GM18511 (cell line): ENCODE measurements around the gene GAB4.
"Not testable (repeated sequence)": the region's sequence is repeated elsewhere in the genome, so short reads cannot be mapped to it uniquely, and the experiment has no call there.

Experiments
- ATAC-seq: cut with Tn5 transposase; IDR thresholded peaks from one replicate; pipeline ENCODE4 v1.9.1; 2021; ENCODE audit warnings: mild to moderate bottlenecking, moderate library complexity; ENCODE audit not compliant: unreplicated experiment

GAB4 gene

DNA sequence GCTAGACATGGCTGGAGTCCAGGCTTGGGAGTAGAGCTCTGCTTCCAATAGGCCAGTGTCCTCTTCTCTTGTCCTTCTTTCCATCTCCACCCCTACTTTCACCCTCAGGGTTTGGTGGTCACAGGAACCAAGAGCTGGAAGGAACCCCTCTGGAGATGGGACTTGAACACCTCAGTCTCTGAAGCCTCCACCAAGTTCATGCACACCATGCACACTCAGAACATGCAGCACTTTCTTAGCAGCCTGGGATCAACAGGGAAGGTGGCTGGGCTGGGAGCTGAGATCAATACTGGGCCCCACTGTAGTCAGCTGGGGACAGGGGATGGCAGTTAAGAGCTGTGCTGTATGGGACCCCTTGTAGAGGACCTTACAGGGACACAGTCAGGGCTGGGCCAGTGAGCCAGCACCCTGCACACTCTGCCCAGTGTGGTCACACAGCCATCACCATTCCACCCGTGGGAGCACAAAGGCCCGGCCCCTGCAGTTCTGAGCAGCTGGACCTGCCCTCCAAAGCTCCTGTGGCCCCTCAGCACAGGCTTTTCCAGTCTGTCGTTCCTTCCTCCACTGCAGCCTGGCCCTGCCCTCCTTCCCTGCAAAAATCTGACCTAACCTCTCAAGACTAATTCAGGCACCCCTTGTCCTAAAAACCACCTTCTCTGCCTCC lies 47.7 kb downstream of the GAB4 start:
- no peak for ATAC-seq

DNA sequence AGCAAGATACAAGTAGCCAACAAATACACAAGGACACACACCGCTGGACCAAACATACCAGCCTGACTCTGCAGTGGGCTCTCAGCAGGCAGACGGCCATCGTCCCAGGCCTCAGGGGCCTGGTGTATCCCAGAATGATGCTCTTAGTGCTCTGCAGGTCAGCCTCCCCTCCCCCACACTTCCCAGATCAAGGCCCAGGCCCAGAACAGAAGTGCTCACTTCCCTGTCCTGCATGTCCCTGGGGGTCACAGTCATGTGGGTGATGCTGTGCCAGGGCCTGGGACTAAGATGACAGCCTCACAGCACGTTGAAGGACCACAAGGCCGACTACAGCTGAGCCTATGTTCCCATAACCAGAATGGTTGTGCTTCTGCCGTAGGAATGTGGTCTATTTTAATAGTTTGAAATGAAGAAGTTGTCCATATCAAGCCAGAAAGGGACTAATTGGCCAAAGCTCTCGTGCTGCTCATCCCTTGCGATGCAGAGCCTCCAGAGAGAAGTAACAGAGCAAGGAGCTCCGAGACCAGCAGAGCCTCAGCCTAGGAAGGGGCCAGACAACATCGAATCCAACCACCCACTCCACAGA lies 48.6 kb downstream of the GAB4 start:
- no peak for ATAC-seq

DNA sequence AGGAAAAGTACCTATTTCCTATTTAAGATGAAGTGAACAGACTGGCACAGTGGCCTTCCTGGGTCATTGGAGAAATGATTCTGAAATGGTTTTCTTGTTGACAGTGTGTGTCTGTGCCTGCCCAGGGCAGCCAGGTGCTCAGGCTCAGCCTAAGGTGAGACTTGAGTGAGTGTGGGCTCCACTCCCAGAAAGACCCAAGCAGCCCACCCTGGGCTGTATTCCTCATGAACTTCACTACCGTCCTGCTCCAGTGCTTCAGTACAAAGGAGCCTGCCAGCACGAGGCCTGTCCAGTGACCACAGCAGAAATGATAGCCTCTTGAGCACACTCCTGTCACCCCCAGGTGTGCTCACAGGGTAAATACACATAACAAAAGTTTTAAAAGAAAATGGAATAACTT lies 49.5 kb downstream of the GAB4 start:
- ATAC-seq = no peak

DNA sequence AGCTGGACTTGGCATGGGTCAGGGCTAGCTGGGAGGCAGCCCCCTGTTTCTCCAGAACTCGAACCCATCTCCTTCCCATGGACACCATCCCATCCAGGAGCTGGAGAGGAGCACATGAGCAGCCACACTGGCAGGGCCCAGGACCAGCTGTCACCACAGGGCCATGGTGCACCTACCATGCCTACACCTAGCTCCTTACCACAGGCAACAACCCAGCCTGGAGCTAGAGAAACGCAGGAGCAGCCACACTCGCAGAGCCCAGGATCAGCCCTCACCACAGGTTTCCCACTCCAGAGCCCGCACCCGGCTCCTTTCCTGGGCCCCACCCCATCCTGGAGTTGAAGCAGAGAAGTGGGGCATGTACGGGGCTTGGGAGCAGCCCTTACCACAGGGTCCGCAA lies 50.2 kb downstream of the GAB4 start:
- no peak for ATAC-seq

DNA sequence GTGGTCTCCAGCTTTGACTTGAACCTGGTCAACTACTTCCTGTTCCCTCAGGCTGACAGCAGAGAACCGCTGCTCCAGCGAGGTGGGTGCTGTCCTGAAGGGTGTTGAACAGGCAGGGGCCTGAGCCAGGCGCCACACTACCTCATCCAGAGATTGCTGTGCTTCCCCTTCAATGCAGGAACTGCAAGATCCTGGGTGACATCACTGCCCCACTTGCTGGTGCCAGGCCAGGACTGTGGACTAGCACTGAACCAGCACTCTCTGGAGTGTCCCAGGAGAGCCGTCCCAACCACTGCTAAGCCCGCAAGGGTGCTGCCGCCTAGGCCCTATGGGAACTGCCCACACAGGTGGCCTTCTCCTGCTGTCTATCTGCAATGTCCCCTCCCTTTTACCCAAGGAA lies 51.7 kb downstream of the GAB4 start:
- no peak for ATAC-seq

DNA sequence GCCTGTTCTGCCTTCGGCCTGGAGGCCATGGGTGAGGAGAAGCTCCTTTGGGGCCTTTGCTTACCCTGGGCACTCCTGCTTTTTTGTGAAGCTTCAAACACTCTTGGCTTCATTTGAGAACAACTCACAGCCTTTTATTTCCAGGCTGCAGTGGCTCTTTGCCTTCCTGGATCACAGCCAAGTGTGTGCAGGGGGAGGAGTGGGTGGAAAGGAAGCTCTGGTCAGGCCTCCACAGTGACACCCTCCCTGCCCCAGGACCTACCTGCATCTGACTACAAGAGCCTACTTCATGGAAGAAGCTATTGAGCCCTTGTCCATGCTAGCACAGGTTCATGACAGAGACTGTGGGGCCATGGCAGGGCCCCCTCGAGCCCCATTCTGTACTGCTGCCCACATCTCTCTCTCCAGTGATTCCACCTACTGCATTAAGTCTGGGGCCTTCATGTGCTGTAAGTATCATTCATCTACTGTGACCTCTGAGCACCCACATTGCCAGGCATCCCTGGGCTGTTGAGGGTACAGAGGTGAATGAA lies 52.3 kb downstream of the GAB4 start:
- no peak for ATAC-seq

DNA sequence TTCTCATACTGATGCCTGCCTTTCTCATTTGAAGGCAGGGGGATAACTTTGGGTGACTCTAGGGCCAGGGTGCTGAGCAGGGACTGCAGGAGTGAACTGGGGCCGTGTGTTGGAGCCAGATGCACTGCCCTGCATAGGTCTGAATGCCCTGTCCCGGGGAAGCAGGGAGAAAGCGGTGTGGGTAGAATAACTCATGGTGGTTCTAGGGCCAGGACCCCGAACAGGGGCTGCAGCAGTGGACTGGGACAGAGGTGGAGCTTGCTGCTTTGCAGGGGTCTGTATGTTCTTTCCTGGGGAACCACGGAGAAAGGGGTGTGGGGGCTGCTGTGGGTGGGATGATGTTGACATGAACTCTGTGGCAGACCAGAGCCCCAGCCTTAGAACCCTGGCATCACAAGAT lies 52.9 kb downstream of the GAB4 start:
- ATAC-seq = no peak

DNA sequence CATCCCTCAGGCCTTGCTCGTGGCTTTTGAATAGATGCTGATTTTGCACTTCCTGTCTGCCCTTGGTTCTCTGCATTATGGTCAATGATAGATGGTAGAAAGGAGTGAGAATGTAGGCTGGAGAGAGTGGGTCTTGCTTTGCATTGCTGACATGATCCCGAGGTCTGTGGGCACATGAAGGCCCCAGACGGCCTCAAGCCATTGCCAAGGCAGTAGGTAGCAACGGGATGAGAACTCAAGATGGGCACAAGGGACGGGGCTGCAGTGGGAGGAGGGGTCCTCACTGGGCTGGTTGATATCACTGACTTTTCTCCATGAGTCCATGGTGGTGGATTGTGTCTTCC lies 54.0 kb downstream of the GAB4 start:
- no peak for ATAC-seq

DNA sequence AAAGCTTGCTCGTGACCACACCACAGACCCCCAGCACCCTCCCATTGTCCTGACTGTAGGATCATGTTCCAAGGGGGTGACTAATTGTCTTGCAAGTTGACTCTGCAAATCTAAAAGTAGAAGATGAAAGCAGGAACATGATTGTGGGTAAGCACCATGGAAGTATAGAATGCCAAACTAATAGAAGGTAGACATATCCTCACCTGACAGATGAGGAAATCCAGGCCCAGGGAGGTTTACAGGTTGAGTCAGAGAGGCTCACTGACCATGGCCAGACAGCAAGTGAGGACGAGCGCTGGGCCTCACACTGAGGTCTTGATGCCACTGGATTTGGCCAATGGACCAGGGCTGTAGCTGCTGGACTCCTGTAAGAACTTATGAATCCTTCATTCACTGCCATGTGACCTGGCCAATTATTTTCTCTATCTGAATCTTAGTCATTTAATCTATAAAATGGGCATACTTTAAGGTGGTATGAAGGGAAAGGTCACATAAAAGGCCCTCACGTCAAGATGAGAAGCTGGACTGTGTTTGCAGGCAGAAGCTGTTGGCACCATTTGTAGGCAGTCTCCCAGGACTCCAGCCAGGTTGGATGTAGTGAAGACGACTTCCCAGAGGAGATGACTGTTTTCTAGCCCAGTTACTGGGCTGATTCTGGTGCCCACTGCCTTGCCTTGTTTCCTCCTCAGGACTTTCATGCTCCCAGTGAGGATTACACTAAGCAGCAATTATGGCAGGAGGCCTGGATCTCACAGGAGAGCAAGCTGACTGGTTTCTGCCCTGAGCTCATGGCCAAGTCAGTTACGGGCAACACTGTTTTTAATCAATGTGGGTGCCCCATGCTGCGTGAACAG lies 54.6 kb downstream of the GAB4 start:
- no peak for ATAC-seq

DNA sequence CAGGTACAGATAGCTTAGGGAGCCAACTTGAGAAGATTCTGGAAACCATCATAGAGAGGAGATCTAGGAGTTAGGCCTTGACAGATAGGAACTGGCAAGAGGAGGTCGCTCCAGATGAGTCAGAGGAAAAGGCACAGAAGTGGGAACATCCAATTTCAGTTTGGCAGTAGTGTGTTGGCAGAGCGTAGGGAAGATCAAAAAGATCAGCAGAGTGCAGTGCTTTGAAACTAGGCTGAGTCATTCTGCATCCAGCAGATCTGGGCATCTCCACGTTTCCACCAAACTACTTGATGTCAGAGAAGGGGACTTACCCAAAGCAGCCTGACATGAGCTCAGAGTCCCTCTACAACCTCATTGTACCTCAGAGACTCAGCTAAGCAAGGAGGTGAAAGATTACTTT lies 58.5 kb downstream of the GAB4 start:
- ATAC-seq = peak; percentile 56

DNA sequence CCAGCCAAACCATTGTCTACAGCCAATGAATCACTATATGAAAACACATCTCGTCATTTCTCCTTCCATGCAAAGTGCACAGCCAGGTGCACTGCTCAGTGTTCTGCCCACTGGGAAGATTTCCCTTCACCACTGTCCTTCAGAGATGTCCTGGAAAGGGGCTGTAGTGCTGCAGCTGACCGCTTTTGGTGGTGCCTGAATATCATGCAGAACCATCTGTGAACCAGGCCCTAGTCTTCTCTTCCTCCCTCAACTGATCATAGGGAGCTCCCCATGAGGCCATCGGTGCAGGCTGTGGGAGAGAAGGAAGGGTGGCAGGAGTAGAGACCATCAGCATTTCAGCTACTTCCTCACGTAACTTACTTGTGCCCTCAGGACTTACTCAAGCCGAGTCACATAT lies 70.2 kb downstream of the GAB4 start:
- no peak for ATAC-seq

DNA sequence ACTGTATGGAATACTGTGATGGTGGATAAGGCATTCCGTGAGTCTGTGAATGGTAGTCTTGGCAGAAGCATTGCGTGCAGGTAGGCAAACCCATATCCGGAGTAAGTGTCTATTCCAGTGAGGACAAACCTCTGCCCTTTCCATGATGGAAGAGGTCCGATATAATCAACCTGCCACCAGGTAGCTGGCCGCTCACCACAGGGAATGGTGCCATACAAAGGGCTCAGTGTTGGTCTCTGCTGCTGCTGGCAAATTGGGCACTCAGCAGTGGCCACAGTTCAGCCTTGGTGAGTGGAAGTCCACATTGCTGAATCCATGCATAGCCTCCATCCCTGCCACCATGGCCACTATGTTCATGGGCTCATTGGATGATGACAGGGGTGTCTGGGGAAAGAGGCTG lies 70.8 kb downstream of the GAB4 start:
- ATAC-seq = not testable (repeated sequence)

DNA sequence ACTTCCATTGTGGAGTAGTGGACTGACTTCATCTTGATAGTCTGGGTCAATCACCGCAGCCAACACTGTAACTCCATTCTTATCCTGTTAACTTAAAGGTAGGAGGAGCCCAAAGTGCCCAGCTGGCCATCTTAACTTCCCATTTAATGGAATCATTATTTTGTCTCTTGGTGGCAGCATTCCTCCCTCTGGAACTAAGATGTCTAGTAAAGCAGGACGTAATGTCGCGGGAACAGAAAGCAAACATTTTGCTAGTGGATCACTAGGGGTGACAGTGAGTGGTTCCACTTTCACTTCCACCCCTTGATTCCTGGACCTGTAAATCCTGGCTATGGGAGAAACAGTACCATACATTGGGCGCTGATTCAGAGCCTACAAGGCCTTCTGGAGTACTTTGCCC lies 71.4 kb downstream of the GAB4 start:
- no peak for ATAC-seq

DNA sequence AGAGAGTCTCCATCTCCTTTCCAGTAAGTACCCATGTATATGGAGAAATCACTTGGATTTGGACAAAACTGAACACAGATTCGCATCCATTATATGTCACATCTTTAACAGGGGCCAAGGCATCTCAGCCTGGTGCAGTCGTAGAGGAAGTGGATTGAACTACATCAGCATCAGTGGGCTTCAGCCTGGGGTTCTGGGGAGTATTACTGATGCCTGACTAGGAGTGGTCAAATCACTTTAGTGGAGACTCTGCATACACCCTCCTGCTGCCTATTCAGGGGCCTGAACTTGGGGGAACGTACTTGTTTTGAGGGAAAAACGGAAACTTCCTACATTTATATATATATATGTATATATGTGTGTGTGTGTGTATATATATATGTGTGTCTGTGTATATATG lies 72.8 kb downstream of the GAB4 start:
- ATAC-seq = no peak

DNA sequence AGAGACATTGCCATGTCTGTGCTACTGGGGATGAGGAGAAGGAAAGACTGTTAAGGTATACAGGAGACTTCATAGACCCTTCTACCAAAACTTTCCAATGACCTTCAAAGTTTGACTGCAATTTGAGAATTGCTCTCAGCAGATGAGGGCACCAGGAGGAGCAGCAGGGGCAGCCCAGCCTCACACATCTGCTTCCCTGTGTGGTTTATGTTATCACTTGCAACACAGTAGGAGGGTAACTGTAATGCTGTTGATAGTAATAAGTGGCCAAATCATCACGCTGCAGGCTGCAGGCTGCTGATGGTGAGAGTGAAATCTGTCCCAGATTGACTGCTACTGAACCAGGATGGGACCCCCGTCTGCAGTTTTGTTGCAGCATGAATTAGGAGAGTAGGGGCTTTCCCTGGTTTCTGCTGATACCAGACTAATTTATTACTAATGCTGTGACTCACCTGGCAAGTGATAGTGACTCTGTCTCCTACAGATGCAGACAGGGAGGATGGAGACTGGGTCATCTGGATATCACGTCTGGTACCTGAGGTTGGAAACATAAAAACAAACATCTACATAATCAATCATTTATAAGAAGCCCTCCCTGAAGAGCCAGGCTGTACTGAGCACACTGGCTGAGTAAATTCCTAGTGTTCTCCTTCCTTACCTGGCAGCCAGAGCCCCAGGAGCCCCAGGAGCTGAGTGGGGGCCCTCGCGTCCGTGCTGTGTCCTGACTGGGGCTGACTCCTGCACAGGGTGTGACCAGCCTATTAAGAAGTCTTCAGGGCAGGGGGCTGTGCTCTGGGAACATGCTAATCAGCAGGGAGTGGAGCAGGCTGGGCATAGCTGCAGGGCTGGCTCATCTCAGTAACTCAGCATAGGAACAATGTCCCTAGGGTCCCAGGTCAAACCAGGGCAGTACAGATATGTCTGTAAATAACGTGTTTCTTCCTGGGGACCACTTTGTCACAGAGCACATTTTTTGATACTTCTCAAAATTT lies 74.4 kb downstream of the GAB4 start:
- no peak for ATAC-seq

DNA sequence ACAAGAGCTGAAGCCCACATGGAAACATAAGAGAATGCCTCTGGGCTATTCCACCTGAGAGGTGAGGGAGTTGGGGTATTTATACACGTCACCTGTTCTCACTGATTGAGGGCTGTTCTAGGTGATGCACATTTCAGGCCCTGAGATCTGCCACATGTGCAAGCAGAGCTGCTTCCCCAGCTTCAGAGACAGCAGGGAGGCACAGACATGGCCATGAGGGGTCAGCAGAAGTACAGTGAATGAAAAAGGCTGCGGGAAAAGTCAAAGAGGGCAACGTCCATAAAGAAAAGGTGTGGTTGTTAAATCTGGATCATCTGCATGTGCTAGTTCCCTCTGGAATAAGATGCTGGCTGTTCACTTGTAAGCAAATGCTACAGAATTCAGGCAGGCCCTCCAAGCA lies 75.4 kb downstream of the GAB4 start:
- ATAC-seq = no peak

DNA sequence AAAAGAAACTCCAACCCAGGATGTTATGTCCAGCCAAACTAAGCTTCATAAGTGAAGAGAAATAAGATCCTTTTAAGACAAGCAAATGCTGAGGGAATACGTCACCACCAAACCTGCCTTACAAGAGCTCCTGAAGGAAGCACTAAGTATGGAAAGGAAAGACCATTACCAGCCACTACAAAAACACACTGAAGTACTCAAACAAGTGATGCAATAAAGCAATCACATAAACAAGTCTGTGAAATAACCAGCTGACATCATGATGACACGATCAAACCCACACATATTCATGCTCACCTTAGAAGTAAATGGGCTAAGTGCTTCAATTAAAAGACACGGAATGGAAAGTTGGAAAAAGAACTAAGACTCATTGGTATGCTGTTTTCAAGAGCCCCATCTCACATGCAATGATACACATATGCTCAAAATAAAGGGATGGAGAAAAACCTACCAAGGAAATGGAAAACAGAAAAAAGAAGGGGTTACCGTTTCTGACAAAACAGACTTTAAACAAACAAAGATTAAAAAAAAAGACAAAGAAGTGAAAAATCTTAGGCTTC lies 82.5 kb downstream of the GAB4 start:
- ATAC-seq = no peak

DNA sequence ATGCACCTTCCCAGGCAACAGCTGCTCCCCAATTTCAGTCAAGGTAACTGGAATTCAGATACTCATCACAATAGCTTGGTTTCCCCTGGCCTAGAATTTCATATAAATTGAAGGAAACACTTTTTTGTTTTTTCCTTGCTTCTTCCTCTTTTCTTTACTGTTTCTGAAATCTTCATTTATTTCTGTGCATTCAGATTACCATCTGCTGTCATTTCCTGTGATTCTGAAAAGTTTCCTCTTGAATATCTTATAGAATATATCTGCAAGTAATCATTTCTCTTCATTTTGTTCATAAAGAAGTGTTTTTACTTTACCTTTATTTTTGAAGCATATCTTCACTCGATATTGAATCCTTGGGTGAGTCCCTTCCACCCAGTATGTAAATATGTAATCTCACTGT lies 85.3 kb downstream of the GAB4 start:
- no peak for ATAC-seq

DNA sequence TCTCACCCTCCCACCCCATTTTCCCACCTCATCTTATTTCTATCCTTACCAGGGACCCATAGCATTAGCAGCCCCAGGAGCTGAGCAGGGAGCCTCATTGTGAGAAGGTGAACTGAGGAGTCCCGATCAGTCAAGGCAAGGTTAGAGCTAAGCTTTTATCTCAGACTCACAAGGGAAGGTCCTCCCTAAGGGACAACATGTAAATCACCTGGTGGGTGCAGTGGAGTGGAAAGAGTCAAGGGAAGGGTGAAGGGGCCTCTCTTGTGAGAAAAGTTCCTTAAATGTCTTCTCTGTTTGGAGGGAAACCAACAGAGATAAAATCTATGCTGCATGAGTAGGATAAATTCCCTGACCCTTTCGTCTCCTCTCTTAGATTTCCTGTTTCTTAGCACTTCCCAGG lies 85.9 kb downstream of the GAB4 start:
- no peak for ATAC-seq

DNA sequence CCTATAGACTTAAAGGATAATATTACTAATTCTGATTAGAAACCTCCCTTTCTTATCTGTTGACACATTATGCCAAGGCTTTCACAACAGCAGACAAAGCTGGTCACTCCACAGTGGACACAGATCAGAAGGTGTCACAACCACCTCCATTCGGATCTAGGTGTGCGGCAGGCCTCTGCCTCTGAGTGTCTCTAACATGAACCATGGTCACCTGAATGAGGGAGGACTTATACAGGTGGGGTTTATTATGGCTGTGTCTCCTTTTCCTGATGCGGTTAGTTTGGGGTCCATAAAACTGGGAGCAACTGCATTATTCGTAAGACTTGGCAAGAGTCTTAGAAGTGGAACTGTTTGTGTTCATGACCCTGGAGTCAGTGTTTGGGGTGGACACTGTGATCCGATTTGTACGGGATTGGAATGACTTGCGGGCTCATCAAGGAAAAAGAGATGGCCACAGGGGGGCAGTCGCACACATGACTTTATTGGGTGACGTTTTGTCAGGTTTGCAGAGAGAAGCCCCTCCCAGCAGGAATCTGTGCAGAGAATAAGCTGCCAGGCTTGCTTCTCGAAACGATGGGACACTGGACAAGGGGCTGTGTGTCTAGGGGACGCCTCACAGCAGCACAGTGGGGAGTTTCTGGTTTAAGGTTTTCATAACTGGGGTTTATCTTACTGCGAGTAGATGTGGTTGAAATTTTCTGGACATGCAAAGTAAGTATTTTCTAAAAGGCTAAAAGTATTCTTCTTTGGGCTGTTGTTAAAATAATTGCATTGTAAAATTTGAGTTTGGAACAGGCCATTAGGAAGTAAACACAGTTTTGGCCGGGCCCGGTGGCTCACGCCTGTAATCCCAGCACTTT lies 90.6 kb downstream of the GAB4 start:
- ATAC-seq = no peak
